Activated naive CD8-positive, alpha-beta T cell treated with anti-CD3 and anti-CD28 coated beads for 36 hours (primary cell): ENCODE measurements around the gene NOMO2. TPM values are rescaled to one million over a fixed set of nuclear protein-coding genes. Genes with fewer than 3 reads are reported as not detected.

ENCODE experiments used
- total RNA-seq, 2 experiments: library from RNA; stranded (reverse); gene quantifications; one replicate each; pipeline ENCODE4 v1.2.3, GENCODE V29; 2021

NOMO2 gene
- total RNA-seq, 2 experiments from 2014 or later, result 59.2 to 68.4 TPM

Other genes starting within 250 kb of the NOMO2 start
- 1 to 10 TPM; 8.6 to 9.2 TPM for gene NPIPA8, start 225.4 kb downstream of the NOMO2 start, total RNA-seq
- 1,000 to 10,000 TPM; 1,879 to 1,890 TPM for gene RPS15A, start 228.2 kb upstream of the NOMO2 start, total RNA-seq
- 100 to 1,000 TPM; 102 to 105 TPM for gene ARL6IP1, start 239.5 kb upstream of the NOMO2 start, total RNA-seq